A673 (cell line): ENCODE data around the gene HSPA2.

ENCODE experiments used
- EZH2 ChIP-seq: fragments of 200-600 bp; sonication (generic); IDR thresholded peaks from 2 replicates; pipeline ENCODE4 v1.6.1; 2017; ENCODE audit warnings: borderline replicate concordance, low read depth, mild to moderate bottlenecking, mixed read lengths, antibody characterized with exemption, low read length; ENCODE audit not compliant: poor library complexity, severe bottlenecking
- TF ChIP-seq, protein P1 (sequence below): fragments of 300-800, 200-600 bp; sonication (generic); conservative IDR thresholded peaks from 2 replicates; pipeline ENCODE4 v1.5.1; 2017; ENCODE audit warnings: low read depth, mild to moderate bottlenecking, antibody characterized with exemption, low read length, moderate library complexity, mixed read lengths

DNA sequence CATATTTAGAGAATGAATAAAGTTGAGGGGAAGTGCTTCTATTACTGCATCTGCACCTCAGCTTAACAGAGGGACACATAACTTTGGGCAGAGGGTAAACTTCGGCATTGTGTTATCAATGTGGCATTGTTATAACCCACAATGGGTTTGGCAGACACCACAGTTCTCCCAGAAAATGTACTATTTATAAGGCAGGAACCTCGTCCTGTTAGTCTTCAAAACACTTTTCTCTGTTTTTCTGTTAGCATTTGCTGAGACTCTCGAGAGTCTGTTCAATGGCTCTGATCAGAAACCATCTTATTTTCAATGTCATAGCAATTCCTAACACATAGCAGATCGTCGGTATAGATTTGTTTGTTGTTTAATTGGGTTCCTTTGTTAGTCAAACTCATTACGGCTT, 23.2 kb downstream of the HSPA2 start:
- TF ChIP-seq, protein P1, sequence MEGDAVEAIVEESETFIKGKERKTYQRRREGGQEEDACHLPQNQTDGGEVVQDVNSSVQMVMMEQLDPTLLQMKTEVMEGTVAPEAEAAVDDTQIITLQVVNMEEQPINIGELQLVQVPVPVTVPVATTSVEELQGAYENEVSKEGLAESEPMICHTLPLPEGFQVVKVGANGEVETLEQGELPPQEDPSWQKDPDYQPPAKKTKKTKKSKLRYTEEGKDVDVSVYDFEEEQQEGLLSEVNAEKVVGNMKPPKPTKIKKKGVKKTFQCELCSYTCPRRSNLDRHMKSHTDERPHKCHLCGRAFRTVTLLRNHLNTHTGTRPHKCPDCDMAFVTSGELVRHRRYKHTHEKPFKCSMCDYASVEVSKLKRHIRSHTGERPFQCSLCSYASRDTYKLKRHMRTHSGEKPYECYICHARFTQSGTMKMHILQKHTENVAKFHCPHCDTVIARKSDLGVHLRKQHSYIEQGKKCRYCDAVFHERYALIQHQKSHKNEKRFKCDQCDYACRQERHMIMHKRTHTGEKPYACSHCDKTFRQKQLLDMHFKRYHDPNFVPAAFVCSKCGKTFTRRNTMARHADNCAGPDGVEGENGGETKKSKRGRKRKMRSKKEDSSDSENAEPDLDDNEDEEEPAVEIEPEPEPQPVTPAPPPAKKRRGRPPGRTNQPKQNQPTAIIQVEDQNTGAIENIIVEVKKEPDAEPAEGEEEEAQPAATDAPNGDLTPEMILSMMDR = no peak
- no peak for TF ChIP-seq EZH2
